Measurements from ENCODE around the gene TNFSF11. TPM values are rescaled to one million over a fixed set of nuclear protein-coding genes. Genes with fewer than 3 reads are reported as not detected.

Gene TNFSF11
- total RNA-seq, 1 donor from 2014 or later: 0.65 TPM

DNA sequence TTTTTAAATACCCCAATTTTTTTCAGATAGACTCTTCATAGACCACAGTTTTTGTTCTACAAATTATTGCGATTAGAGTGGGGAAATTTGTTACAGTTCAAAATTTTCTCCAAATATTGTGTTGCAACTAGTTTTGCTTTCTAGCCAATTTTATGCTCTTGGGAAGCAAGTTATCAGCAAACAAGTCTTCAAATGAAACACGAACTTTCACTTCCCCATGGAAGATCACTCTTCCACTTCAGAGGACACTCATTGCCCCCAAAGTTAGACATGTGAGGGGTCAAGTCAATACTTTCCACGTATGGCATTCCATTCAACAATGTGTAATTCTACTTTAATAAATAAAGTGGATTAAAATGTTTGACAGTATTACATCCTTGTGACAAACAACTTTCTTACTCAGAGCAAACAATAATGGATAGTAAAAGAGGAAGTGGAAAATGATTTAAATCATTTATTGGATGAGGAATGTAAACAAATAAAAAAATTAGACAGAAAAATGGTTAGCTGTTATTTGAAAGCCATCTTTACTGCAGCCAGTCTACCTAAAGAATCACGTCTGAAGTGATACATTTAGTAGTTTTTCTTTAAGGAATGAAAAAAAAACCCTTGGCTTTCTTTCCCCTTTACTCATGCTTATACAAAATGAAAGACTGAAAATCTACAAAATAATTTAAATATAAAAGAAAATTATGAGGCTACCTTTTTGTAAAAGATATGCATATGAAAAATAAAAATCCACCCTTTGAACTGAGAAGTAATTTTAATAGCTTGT is 41.2 kb upstream of the TNFSF11 start:
- TF ChIP-seq, protein P1, sequence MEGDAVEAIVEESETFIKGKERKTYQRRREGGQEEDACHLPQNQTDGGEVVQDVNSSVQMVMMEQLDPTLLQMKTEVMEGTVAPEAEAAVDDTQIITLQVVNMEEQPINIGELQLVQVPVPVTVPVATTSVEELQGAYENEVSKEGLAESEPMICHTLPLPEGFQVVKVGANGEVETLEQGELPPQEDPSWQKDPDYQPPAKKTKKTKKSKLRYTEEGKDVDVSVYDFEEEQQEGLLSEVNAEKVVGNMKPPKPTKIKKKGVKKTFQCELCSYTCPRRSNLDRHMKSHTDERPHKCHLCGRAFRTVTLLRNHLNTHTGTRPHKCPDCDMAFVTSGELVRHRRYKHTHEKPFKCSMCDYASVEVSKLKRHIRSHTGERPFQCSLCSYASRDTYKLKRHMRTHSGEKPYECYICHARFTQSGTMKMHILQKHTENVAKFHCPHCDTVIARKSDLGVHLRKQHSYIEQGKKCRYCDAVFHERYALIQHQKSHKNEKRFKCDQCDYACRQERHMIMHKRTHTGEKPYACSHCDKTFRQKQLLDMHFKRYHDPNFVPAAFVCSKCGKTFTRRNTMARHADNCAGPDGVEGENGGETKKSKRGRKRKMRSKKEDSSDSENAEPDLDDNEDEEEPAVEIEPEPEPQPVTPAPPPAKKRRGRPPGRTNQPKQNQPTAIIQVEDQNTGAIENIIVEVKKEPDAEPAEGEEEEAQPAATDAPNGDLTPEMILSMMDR (conservative IDR thresholded peaks at IDR 0.05): no peak
- DNase-seq (ENCODE audit: extremely low spot score, unreplicated experiment): no peak
- no peaks in the 10 kb centered on the region for H3K36me3 Mint-ChIP-seq

DNA sequence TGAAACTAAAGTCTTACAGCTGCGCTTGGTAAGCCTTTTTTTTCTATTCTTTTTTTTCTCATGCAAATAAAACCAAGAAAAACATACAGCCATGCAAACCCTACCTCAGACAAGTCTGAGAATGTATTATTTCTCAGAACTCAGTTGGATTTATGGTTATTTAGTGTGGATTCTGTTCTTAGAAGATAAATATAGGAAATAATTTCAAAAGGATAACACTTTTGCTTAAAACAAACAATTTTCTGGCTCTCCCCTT is 40.7 kb upstream of the TNFSF11 start:
- Mint-ChIP-seq H3K4me3 (no peak overlapping the region), H3K27me3 (peaks cover 2% of the 10 kb centered on the region), H3K4me1 (ENCODE audit: unreplicated experiment) (no peaks in the 10 kb centered on the region), H3K27ac (no peak overlapping the region), H3K36me3 (no peaks in the 10 kb centered on the region), H3K9me3 (no peaks in the 10 kb centered on the region)
- TF ChIP-seq, protein P1 (conservative IDR thresholded peaks at IDR 0.05): no peak
- no peak for DNase-seq (ENCODE audit: extremely low spot score, unreplicated experiment)

More for the DNA sequence above, 41.2 kb upstream of the TNFSF11 start:
- H3K27ac Mint-ChIP-seq: no peak overlapping the region
- H3K4me1 Mint-ChIP-seq (ENCODE audit: unreplicated experiment): no peaks in the 10 kb centered on the region
- H3K27me3 Mint-ChIP-seq: peaks cover 2% of the 10 kb centered on the region
- H3K9me3 Mint-ChIP-seq: no peaks in the 10 kb centered on the region
- H3K4me3 Mint-ChIP-seq: no peak overlapping the region

DNA sequence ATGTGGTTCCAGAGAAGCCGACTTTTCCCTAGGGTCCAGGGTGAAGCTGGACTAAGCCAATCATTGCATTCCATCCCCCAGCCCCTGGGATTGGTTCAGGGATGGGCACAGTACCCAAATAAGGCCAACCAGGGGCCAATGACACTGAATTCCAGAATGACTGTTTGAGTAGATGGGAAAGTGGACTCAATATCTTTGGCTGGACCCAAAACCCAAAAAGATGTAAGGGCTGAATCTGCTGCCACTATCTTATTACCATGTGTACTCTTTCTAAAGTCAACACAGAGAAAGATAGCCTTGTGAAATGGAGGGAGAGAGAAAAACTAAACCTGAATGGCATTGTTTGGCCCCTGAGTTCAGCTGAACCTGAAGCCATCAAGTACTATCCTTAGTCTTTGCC is 39.2 kb upstream of the TNFSF11 start:
- Mint-ChIP-seq H3K36me3 (no peaks in the 10 kb centered on the region), H3K9me3 (no peaks in the 10 kb centered on the region), H3K4me1 (ENCODE audit: unreplicated experiment) (no peaks in the 10 kb centered on the region), H3K4me3 (no peak overlapping the region), H3K27me3 (peaks cover 3% of the 10 kb centered on the region), H3K27ac (no peak overlapping the region)
- DNase-seq (ENCODE audit: extremely low spot score, unreplicated experiment): no peak
- TF ChIP-seq, protein P1 (conservative IDR thresholded peaks at IDR 0.05): no peak

DNA sequence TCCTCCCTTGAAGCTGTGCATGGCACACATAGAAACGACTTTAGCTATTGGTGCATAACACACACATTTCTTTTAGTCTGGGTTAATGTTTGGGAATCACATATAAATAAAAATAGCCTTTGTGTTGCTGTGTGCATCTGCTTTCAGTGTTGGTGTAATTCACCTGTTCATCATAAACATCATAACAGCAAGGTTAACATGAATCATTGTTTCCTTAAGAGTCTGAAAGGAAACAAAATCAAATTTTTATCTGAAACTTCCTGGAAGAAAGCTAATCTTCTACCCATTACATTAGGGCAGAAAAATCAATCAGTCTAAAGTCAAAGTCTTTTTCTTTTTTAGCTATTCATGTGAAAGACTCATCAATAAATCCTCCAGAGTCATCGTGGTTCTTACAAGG is 35.0 kb upstream of the TNFSF11 start:
- Mint-ChIP-seq H3K36me3 (no peaks in the 10 kb centered on the region), H3K9me3 (no peaks in the 10 kb centered on the region), H3K27ac (no peak overlapping the region), H3K4me3 (no peak overlapping the region), H3K27me3 (peaks cover 3% of the 10 kb centered on the region), H3K4me1 (ENCODE audit: unreplicated experiment) (no peaks in the 10 kb centered on the region)
- TF ChIP-seq, protein P1 (conservative IDR thresholded peaks at IDR 0.05): no peak
- DNase-seq (ENCODE audit: extremely low spot score, unreplicated experiment): no peak

DNA sequence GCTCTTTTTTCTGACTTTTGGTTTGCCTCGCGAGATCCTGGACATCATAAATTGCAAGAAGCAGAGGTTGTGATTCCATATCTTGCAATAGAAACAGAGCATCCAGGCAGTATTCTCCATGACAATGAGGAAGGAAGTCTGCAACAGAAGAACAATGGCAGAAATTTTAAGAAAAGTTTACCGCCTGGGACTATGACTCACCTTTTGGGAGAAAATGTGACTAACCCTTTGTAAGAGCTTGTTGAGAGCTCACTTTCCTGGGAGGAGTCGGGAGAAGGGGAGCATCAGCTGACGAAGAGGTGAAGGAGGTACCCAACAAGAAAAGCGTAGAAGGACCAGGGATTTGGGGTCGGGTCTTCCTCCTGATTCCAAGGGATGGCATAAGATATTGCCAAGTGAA is 34.3 kb upstream of the TNFSF11 start:
- TF ChIP-seq, protein P1 (conservative IDR thresholded peaks at IDR 0.05): no peak

More for the DNA sequence above, 34.3 kb upstream of the TNFSF11 start:
- no peak for DNase-seq (ENCODE audit: extremely low spot score, unreplicated experiment)
- H3K27me3 Mint-ChIP-seq: peaks cover 3% of the 10 kb centered on the region
- H3K4me3 Mint-ChIP-seq: no peak overlapping the region
- H3K27ac Mint-ChIP-seq: no peak overlapping the region
- H3K4me1 Mint-ChIP-seq (ENCODE audit: unreplicated experiment): no peaks in the 10 kb centered on the region
- no peaks in the 10 kb centered on the region for H3K9me3 Mint-ChIP-seq
- H3K36me3 Mint-ChIP-seq: no peaks in the 10 kb centered on the region

All from type B pancreatic cell (in vitro differentiated cells).